GM18907 (cell line): Measurements from ENCODE around the gene ACYP2.
"Not testable (repeated sequence)": the region's sequence is repeated elsewhere in the genome, so short reads cannot be mapped to it uniquely, and the experiment has no call there.

Source experiments
- ATAC-seq: cut with Tn5 transposase; IDR thresholded peaks from one replicate; pipeline ENCODE4 v1.9.1; 2021; ENCODE audit warnings: mild to moderate bottlenecking, moderate library complexity; ENCODE audit not compliant: unreplicated experiment

Gene ACYP2

DNA sequence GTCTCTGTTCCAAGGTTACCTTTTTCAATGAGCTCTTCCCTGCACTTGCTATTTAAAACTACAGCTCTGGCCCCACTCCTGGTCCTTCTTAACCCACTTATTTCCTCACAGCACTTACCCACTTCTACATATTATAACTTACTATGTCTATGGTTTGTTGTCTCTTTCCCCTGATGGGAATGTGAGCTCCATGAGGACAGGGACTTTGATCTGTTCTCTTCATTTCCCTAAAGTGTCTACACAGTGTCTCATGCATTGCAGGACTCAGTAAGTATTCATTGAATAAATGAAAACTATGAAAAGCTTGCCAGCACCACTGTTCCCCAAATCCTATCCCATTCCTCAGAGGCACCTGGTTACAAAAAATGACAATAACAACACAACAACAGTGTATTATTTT is 18.3 kb upstream of the ACYP2 start:
- ATAC-seq = no peak

DNA sequence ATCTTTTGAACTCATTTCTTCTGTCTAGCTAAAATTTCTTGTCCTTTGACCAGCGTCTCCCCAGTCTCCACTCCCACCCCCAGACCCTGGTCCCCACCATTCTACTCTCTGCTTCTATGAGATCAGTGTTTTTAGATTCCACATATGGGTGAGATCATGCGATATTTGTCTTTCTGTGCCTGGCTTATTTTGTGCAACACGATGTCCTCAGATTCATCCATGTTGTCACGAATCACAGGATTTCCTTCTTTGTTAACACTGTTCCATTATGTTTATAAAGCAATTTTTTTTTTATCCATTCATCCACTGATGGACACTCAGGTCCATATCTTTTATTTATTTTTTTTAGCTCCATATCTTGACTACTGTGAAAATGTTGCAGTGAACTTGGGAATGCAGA is 16.0 kb upstream of the ACYP2 start:
- no peak for ATAC-seq

GRCh38 chr2:54099829-54100585 is 15.4 kb upstream of the ACYP2 start:
- peak; percentile 80 for ATAC-seq

- ATAC-seq = no peak
Measured at GRCh38 chr2:54100772-54101171, 14.6 kb upstream of the ACYP2 start.

- ATAC-seq = peak; percentile 70
Measured at GRCh38 chr2:54103454-54104314, 11.7 kb upstream of the ACYP2 start.

GRCh38 chr2:54106631-54107454 is 8.6 kb upstream of the ACYP2 start:
- ATAC-seq = peak; percentile 68

GRCh38 chr2:54107455-54107764 is 8.0 kb upstream of the ACYP2 start:
- ATAC-seq = no peak

DNA sequence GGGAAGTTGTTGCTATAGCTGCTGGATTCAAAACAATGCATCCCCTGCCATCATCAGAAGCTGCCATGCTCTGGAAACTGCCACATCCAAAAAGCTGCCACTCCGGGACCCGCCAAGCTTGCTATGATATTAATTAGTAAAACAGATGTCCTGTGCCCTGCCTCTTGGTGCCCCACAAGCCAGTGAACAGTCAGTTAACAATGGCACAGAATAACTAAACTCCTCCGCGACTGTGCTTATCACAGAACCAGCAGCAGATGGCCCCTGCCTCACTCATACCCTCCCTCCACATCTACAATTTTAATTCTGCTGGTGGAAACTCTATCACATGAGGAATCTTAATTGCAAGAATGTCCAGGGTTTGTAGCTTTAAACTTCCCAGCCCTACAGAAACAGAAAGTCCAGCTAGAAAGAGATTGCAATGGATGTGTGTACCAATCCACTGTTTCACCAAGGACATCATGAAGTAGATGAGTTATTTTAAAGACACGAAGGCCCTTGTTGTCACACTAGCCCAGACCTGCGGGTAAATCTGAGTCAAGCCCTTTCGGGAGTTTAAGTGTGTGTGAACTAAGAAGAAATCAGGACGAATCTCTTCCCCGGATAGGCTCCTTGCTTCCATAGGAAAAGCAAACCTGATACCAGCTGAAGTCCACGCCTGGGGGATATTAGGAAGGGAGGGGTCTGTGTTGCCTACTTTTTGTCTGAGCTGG is 7.4 kb upstream of the ACYP2 start:
- ATAC-seq = no peak

DNA sequence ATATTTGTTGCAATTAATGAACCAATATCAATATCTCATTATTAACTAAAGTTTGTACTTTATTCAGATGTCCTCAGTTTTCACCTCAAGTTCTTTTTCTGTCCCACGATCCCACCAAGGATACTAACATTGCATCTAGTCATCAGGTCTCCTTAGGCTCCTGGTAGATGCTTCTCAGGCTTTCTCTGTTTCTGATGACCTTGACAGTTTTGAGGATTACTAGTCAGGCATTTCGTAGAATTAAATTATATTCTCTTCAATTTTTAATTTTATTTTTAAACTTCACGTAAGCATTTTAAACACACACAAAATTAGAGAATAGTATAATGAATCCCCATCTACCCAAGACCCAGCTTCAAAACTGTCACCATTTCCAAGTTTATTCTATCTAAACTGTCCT is 5.6 kb upstream of the ACYP2 start:
- ATAC-seq = no peak

DNA sequence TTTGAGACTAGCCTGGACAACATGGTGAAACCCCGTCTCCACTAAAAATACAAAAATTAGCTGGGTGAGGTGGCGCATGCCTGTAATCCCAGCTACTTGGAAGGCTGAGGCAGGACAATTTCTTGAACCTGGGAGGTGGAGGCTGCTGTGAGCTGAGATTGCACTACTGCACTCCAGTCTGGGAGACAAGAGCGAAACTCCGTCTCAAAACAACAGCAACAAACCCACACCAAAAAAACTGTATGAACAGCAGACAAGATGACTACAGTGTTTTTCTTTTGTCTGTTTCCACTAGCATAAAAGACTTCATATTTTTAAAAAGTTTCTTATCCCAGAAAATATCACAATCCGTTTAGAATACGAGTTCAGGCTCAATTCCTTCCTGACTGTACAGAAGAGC is 936 bp upstream of the ACYP2 start:
- not testable (repeated sequence) for ATAC-seq

- no peak for ATAC-seq
Measured at GRCh38 chr2:54114936-54115283, 505 bp upstream of the ACYP2 start.

DNA sequence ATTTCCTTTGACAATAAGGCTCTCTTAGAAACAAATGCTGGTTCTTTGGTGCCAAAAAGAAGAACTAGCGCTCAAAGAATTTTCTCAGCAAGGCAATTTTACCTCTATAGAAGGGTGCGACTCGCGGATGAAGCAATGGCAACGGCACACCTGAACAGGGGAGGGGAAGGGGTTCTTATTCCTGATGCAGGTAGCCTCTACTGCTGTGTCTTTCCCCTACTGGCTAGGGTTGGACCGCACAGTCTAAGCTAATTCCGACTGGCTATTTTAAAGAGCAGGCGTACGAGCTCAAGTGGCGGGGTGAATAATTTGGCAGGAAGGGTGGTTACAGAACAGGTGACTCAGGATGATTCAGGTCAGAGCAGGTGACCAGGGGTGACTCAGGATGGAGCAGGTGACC is 1.2 kb downstream of the ACYP2 start:
- not testable (repeated sequence) for ATAC-seq

DNA sequence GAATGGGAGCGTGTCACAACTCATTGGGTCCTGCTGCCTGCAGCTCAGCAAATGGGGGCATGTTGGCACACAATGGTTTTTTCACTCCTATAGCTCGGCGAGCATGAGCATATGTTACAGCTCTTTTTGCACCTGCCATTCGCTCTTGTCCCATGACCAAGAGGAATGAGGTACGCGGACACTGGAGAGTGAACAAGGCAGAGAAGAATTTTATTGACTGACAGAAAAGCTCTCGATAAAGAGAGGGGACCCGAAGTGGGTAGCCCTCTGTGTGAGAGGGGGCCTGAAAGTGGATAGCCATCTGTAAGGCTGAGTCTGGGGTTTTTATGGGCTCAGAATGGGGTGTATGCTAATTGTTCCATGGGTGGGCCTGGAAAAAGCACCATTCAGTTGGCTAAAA is 5.5 kb downstream of the ACYP2 start:
- ATAC-seq = no peak

- ATAC-seq = no peak
Measured at GRCh38 chr2:54122171-54122935, 6.9 kb downstream of the ACYP2 start.

GRCh38 chr2:54122939-54123338 is 7.5 kb downstream of the ACYP2 start:
- no peak for ATAC-seq

GRCh38 chr2:54127174-54127573 is 11.8 kb downstream of the ACYP2 start:
- ATAC-seq = not testable (repeated sequence)

GRCh38 chr2:54133056-54133455 is 17.6 kb downstream of the ACYP2 start:
- ATAC-seq = no peak

- no peak for ATAC-seq
Measured at GRCh38 chr2:54139210-54139609, 23.8 kb downstream of the ACYP2 start.

GRCh38 chr2:54143780-54144179 is 28.4 kb downstream of the ACYP2 start:
- ATAC-seq = no peak

DNA sequence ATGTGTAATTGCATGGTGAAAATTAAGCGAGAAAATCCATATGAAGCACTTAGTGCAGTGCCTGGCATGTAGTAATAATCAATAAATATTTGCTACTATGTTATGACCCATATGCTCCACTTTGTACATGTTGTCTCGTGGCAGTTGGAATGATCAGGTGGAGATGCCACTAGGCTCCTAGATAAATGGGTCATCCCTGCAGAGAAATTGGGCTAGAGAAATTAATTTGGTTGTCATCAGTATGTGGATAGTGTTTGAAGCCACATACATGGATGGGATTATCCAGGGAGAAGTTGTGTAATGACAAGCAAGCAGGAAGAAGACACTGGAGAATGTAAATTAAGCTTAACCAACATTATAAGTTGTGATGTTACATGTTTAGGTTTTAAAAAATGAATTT is 33.0 kb downstream of the ACYP2 start:
- ATAC-seq = no peak
